Gastrocnemius medialis (tissue), 4 donors: ENCODE measurements around the gene CPED1.

Experiments
- POLR2A ChIP-seq, 2 donors: fragments of 450-650 bp; IDR thresholded peaks; one replicate each; pipeline ENCODE4 v1.6.1; 2017; ENCODE audit warnings: antibody characterized with exemption in 2 of 2, mild to moderate bottlenecking in 2 of 2, moderate library complexity in 2 of 2
- TF ChIP-seq, protein P1 (sequence below), 5 experiments: fragments of 450-650 bp in 3 of 5; fragments of 200-600 bp in 2 of 5; sonication (generic) in 2 of 5; IDR thresholded peaks in 4 of 5; conservative IDR thresholded peaks in 1 of 5; 1 replicate in 4 of 5; 2 replicates in 1 of 5; pipeline ENCODE4 v1.5.1; 2016 to 2019; ENCODE audit warnings: antibody characterized with exemption in 5 of 5, mild to moderate bottlenecking in 3 of 5, moderate library complexity in 3 of 5

DNA sequence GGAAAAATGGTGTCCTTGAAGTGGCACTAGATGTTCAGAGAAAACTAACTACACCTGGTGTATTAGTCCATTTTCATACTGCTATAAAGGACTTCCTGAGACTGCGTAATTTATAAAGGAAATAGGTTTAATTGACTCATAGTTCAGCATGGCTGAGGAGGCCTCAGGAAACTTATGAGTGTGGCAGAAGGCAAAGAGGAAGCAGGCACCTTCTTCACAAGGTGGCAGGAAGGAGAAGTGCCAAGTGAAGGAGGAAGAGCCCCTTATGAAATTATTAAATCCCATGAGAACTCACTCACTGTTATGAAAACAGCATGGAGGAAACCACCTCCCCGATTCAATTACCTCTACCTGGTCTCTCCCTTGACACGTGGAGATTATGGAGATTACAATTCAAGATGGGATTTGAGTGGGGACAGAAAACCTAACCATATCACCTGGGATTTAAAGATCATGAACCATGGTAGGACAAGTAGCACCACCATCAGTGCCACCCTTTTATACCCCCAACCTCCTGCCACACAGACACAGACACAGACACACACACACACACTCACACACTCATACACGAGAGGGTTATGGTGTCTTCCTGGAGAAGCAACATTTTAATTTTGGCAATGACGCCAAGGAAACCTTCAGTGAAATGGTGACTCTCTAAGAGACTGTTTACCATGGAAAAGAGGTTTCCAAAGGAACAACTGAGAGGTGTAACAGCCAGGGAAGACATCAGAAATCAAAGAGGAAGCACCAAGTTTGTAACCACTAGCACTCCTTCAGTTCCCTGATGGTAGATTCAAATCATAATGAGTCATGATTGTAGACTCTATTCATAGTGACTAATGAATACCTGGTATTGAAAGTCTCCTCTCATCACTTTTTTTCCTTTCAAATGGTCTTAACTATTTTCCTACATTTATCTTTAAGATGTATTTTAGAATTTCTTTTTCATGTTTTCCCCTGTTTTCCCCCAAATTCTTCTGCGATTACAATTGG lies 298.5 kb downstream of the CPED1 start:
- no peak for TF ChIP-seq POLR2A (IDR thresholded peaks at IDR 0.05)
- TF ChIP-seq, protein P1, sequence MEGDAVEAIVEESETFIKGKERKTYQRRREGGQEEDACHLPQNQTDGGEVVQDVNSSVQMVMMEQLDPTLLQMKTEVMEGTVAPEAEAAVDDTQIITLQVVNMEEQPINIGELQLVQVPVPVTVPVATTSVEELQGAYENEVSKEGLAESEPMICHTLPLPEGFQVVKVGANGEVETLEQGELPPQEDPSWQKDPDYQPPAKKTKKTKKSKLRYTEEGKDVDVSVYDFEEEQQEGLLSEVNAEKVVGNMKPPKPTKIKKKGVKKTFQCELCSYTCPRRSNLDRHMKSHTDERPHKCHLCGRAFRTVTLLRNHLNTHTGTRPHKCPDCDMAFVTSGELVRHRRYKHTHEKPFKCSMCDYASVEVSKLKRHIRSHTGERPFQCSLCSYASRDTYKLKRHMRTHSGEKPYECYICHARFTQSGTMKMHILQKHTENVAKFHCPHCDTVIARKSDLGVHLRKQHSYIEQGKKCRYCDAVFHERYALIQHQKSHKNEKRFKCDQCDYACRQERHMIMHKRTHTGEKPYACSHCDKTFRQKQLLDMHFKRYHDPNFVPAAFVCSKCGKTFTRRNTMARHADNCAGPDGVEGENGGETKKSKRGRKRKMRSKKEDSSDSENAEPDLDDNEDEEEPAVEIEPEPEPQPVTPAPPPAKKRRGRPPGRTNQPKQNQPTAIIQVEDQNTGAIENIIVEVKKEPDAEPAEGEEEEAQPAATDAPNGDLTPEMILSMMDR (IDR thresholded peaks at IDR 0.05 in 4 of 5, conservative IDR thresholded peaks at IDR 0.05 in 1 of 5), result no peak
